Renal cortex interstitium (tissue), 11 donors: ENCODE measurements around the gene BCAS3. TPM values are rescaled to one million over a fixed set of nuclear protein-coding genes. Genes with fewer than 3 reads are reported as not detected.
"Not testable (repeated sequence)": the region's sequence is repeated elsewhere in the genome, so short reads cannot be mapped to it uniquely, and the experiment has no call there.

ENCODE experiments used
- DNase-seq, 11 donors: peaks; one replicate each; pipeline ENCODE4 v3.0.0-alpha.2; 2013; ENCODE audit warnings: low read depth in 9 of 11, low spot score in 4 of 11; ENCODE audit errors: extremely low read depth in 1 of 11
- polyA plus RNA-seq, 3 donors: library from polyadenylated mRNA; unstranded; fragments of 120-200 nt; gene quantifications; one replicate each; pipeline ENCODE4 v1.2.1, GENCODE V29; 2013; ENCODE audit not compliant: insufficient read length in 3 of 3

Gene BCAS3
- polyA plus RNA-seq, 3 donors: 27.0 to 30.9 (median 28.9) TPM

DNA sequence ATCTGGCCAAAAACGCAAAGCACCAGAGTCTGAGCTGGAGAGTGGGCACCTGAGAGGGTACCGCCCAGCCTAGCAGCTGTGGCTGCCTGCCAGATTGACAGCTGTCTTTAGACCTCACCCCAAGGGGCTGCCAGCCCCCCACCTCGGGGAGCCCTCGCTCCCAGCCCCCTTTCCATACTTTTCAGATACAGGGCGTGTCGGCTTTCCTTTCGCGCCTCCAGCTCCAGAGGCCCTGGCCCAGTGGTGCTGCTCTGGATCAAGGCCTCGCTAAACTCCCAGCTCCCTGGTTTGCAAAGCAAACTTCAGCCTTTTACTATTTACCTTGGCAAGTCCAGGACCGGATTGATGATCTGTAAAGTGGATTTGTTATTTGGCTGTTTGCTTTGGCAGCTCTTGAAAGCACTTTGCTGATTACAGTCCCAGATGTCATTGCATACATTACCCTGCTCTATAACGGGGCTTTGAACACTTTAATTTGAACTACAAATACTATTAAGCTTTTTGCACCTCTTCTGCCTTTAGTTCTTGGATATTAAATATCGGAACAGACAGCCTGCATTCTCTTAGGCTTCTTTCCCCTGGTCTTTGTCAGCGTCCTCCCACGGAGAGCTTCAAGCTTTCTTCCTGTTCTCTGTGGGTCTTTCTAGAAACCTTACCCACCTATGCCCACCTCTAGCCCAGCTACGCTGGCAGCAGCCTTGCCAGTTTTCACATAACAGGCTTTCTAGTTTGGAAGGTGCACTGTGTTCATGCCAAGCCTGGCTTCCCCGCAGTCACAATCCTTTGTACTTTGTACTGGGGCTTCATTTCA is 658.4 kb downstream of the BCAS3 start:
- peak in 3 of 11 donors; percentile 64 to 80 (median 65) for DNase-seq

DNA sequence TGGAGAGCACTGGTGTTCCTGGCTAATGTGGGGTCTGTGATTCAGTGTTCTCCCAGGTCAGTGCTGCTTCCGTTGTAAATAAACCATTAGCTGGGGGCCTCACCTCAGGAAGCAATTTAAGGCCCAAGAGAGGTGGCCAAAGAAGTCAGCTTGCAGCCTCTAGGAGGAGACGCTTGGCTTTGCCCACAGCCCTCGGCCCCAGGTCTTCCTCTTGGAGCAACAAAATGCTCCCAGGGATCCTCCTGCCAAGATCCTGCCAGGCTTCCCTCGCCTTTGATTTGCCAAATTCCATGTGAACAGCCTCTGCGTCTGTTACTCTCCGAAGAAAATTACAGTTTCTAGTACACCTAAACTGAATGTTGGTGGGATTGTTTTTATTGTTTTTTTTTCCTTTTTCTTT is 659.6 kb downstream of the BCAS3 start:
- DNase-seq: no peak

DNA sequence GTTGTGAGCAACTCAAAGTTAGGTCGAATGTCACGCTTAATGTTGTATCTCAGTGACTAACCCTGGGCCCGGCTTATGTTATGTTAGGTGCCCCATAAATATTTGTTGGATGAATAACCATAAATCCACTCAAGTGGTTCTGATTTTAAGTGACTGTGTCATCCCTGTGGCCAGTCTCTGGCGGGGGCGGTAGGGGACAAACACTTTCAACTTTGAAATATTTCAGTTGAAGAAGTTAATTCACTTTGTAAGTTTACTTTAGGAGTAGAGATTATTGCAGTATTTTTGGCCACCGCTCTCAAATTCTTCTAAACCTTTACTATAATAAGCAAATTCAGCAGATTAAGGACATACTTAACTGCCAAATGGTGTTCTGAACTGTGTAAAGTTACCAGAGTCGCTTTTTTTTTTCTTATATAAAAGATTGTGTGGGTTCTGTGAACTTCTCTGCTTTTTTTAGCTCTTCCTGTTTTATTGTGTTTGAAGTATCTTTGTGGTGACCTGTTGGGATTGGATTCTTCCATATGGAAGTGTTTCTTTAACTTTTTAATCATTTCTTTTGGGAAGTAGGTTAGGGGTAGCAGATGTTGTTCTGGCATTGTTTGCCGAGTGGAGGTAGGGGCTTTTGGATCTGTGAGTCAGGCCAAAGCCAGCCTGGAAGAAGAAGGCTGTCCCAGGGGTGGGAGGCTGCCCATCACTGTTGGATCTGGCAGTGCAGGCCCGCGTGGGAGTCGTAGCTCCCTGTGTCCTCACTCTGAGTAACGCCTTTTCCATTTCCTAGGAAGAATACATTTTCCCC is 660.5 kb downstream of the BCAS3 start:
- no peak for DNase-seq

DNA sequence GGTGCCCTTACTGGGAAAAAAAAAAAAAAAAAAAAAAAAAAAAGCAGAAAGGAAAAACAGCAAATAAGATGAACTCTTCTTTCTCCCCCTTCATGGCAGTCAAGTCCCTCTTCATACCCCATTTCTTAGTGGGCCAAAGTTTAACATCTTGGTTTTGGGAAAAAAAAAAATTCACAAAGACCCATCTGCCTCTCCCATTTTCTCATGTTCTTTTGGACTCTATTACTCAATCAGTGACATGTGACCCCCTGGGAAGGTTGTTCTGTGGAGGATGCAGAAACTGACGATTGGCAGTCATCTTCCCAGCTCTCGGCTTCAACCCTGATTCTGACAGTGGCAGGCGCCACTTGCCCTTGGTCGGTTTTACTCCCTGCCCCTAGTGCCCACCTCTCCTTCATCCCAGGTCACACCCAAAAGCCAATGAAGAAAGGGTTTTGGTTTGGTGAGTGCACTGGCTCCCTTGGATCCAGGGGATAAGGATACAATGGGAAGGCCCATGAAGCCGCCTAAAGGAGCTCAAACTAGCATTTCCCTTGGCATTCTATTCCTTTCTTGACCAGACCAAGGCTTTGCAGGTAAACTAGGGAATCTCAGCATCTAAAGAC is 661.3 kb downstream of the BCAS3 start:
- no peak for DNase-seq

DNA sequence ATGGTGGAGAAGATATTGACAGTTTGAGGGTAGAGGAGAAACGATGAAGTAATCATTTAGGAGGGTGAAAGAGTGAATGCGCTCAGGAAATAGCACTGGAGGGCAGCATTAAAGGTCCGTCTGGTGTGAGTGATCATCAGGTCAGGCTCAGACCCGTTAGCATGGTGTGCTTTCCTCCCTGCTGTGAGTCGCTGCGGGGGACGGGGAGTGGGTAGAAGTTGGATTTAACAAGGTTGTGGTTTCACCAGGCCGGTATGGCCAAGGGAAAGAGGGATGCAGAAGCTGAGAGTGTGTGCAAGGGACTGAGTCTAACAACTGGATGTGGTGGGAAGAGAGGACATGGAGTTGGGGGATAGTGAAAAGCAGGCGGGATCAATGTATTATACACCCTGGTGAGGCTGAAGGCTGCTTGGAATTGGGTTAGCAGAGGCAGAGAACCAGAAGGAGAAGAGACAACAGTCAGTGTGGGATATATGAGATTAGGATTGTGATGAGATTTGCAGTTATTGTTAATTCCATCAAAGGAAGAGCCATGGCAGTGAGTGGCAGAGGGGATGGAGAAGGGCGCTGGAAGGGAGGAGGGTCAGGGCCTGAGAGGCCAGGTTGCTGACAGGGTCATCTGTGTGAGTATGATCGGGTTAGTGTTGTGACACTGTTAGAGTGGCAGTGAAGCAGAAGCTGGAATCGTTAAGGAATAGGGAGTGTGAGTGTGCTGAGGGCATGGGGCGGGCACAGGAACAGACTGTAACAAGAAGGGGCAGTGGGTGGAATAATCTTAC is 663.0 kb downstream of the BCAS3 start:
- no peak for DNase-seq

DNA sequence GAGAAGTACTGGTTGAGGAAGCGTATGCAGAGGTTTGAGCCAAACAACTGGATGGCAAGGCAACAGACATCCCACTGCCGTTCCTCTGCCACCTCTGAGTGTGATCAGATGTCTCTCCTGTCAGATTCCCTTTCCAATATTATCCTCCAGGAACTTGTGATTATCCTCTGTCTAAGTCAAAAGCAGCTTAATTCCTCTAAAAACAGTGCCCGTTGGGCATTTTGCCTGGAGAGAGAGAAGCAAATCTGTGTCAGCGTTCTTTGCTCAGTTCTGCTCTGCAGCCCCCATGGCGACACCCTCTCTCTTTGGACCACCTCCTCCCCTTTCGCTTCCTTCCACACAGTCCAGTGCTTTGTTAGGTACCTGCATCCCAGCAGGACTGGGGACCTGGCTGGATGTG is 665.9 kb downstream of the BCAS3 start:
- DNase-seq: no peak

DNA sequence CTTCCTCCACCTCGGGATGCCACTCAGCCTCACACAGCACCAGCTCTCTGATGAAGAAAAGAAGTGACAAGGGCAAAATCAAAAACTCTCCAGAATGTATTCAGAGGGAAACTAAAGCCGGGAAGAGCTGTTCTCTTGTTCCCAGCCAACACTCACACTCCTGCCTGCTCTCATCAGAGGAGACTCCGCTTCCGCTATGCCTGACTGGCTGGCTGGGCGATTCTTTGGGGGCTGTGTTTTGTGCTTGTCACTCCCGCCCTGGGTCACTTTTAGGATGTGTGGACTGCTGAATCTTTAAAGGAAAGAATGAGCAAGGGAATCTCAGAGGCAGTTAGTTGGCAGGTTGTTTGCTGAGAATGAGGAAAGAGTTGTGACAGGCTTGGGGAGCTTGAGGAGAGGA is 667.4 kb downstream of the BCAS3 start:
- DNase-seq: no peak

DNA sequence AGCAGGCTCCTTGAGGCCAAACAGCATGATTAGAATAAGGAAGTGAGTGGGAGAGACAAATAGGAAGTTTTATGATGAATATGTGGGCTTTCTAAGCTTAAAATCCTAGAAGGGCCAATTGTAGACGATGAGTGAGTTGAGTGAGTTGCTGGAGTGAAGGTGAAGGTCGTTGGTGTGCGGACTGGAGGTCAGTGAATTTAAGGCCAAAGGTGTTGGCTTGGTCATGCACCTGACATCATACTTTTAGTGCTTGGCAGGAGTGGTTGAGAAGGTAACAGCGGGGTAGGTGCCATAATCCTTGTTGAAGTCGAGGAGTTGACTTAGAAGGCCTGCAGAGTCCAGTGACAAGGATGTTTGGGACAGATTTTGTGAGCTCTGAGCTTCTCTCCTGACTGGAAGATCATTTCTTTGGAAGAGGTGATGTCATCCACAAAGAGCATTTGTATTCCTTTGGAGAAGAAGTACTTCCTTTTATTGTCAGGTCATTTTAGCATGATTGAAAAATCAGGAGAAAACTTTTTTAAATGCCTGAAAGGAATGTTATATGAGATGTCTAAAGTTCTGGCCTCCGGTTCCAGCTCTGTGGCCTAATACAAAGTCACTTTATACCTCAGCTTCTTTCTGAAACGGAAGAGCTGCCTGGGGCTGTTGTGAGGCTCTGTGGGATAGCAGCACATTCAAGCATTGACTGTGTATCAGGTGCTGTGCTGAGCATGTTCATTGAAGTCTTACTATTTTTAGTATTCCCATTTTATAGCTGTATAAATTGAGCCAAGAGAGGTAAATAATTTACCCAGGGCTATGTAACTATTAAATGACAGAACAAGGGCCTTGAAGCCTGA is 668.4 kb downstream of the BCAS3 start:
- no peak for DNase-seq

DNA sequence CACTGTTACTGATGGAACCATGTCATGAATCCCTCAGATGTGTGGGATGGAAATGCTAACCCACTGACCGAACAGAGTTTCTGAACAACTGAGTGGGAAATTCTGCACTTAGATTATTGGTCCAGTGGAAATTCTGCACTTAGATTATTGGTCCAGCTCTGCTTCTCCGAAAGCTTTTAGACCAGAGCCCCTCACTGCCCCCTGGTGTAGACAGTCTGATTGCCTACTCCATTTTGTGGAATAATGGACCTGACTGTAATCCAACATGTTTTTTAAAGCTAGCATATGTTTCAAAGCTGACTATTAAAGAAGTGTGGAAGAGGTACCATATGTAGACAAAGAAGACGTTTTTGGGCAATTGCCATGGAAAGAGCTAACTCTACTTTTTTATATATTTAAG is 671.7 kb downstream of the BCAS3 start:
- DNase-seq: no peak

DNA sequence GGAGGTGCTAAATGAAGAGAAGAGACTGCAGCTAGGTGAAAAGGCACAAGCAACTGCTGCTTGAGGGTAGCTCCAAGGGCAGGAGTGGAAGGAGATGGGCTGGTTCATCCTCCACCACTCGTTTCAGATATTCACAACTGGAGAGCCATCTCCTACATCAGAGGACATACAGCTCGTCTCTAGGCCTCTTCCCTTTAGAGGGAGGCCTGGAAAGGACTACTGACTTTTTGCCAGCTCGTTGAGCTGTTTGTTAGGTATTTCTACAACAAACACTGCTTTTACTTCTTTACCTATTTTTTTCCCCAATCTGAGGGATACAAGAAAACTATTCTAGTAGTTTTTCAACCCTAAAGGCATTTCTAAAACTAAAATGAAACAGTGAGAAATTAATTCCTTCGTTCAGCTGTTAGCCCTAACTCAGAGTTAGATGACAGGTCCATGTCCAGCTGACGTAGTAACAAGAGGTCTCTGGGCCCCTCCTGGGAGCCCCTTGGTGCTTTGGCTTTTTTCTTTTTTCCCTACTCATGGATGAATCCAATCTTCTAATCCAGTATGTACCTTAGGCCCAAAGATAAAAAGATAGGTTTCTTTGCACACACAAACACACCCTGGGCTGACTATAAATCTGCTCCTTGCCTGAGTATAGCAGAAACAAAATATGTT is 674.2 kb downstream of the BCAS3 start:
- no peak for DNase-seq

DNA sequence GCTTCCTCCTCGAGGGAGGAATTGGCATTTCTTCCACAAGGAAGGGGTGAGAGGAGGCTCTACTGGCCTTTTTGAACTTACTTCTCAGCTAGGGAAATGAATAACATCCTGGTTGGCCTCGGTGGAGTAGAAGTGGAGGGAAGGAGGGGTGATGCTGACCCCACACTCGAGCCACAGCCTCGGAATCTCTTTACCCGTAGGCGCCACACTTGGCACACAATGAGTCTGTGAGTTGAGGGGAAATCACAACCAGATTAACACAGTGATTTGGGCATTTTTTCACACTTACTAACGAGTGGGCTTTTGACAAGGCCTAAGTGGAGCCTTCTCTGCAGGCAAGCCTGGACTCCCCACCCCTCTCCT is 674.7 kb downstream of the BCAS3 start:
- DNase-seq: no peak

DNA sequence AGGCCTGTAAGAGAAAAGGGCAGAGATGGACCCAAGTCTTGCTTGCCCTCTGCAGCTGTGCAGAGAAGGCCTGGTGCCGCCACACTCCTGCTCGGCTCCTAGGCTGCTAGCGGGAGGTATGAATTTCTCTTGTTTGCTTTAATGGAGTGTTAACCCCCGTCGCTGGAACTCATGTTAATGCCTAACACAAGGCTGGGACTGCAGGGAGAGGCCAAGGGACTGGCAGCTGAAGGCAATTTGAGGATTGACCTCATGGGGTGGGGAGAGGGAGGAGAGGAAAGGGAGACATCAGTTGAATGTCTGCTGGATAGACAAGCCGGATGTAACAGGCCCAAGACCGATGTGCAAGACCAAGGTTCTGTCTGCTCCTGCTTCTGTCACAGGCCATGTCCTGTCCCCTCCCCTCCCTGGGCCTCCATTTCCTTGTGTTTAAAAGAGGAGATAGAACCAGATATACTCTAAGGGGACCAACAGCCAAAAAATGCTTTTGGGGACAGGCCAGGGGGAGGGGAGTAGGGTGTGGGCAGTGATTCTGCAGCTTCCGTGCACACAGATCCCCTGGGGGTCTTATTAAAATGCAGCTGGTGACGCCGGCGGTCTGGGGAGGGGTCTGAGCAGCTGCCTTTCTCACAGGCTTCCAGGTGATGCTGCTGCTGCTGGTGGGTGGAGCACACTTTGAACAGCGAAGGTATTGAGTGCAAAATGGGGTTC is 675.3 kb downstream of the BCAS3 start:
- no peak for DNase-seq

DNA sequence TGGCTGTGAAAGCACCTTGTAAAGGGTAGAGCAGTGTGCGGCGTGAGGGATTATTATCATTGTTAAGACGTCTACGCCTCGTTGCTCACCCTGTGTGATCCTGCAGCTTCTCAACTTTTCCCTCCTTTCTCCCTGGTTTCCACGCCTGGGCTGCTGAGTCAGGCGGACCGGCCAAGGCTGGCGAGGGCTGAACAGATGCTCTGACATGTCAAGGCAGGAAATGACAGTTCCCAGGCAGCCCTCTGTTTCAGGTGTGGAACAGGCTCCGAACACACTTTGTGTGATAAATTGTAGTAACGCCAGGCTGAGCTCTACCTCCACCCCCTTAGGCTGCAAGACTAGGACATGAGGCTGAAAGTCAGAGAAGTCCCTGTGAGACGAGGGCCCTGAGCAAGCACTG is 676.0 kb downstream of the BCAS3 start:
- no peak for DNase-seq

DNA sequence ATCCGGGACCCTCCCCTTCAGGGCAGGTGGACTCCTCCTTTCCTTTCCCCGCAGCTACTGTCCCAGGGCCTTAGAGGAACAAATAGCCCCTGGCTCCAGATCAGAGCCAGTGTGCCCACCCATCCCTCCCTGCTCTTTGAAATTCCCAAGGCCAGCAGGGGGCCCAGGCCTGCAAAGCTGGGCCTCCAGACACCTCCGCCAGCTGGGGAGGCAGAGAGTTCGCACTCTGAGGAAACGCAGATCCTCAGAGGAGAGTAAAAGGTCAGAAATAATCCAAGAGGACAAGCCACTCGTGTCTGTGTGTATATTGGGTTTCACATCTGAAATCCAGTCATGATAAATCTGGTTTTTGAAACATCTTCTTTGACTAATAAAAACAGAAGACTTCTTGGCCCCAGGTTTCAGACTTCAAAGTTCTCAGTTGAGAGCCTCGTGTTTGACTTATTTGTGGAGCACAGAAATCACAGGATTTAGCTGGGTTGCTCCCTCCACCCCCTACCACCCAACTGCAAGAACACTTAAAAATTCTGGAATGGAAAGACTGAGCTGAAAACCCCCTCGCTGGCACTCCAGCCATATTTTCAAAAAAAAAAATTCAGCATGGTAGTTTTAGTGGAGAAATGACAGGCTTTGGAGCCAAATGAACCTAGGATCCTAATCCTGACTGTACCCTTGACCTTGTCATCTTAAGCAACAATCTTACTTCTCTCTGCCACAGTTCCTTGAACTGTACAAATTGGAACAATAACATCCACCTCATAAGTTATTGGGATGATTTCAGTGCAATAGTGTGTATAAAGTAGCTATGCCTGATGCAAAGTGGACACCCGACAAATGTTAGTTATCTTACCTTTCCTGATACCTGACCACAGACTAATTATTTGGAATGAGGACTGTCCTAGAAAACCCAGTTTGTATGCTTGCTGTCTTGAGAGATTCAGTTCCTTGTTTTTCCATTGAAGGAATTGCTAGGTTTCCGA is 677.5 kb downstream of the BCAS3 start:
- DNase-seq: no peak

DNA sequence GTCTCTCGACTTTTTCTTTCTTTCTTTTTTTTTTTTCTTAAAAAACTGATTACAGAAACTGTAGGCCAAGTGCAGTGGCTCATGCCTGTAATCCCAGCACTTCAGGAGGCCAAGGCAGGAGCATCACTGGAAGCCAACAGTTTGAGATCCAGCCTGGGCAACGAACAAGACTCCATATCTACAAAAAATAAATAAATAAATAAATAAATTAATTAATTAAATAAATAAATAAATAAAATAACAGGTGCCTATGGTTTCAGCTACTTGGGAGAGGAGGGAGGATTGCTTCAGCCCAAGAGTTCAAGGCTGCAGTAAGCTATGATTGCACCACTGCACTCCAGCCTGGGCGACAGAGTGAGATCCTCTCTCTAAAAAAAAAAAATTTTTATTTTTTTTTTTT is 679.4 kb downstream of the BCAS3 start:
- not testable (repeated sequence) for DNase-seq

DNA sequence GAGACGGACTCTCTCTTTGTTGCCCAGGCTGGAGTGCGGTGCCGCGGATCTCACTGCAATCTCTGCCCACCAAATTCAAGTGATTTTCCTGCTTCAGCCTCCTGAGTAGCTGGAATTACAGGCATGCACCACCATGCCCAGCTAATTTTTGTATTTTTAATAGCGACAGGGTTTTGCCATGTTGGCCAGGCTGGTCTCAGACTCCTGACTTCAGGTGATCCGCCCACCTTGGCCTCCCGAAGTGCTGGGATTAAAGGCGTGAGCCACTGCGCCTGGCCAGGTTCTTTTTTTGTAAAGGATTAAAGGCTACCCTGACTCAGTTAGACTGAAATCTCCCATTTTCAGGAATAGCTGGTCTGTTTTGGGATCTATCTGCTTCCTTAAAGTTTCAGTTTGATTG is 681.9 kb downstream of the BCAS3 start:
- DNase-seq: not testable (repeated sequence)
